Cardiac fibroblast (primary cell): Measurements from ENCODE around the gene HLA-DMA.

Experiments
- DNase-seq, 2 donors: peaks; one replicate each; pipeline versions ENCODE4 v3.0.0 to v3.0.0-alpha.2; 2010; ENCODE audit warnings: low read depth in 2 of 2
- H3K4me3 ChIP-seq, 2 donors: replicated peaks in 1 of 2; 1 replicate in 1 of 2; 2 replicates in 1 of 2; pipeline ENCODE4 v1.5.1; 2011; ENCODE audit warnings: low read depth in 2 of 2, low read length in 2 of 2, mild to moderate bottlenecking in 2 of 2, moderate library complexity in 1 of 2
- TF ChIP-seq, protein P1 (sequence below): IDR thresholded peaks from one replicate; pipeline ENCODE4 v1.5.1; 2011; ENCODE audit warnings: low read depth, mild to moderate bottlenecking, low read length, inconsistent platforms

Gene HLA-DMA

DNA sequence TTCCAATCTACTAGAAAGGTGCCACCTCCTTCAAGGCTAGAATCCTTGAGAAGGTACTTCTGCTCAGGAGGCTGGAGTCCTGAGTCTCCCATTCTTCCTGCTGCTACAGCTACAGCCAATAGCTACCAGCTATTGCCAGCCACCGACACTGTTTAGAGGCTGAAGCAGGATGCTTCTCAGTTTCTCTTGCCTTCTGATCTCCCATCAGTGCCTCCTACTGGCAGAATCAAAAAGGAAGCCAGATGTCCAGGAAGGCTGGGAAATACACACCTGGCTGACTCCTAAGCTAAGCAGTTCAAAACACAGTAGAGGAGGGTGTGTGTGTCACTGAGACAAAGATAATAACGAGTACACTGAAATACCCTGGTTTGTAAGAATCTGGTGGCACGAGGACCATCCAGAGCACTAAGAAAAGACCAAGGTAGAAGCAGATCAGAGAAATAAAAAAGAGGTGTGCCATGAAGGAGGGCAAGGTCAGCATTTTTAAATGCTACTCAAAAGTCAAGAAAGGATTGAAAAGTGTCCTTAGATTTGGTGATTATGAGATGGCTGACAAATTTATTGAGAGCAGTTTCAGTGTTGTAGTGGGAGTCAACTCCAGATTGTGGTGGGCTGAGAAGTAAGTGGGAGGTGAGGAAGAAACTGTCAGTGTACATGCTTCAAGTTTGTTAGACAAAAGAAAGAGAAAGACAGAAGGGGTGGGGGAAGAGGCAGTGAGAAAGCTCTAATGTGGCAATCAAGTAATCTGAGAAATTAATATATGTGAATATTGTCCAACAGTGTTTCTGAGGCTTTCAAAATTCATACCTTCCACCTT lies 2.3 kb upstream of the HLA-DMA start:
- TF ChIP-seq, protein P1, sequence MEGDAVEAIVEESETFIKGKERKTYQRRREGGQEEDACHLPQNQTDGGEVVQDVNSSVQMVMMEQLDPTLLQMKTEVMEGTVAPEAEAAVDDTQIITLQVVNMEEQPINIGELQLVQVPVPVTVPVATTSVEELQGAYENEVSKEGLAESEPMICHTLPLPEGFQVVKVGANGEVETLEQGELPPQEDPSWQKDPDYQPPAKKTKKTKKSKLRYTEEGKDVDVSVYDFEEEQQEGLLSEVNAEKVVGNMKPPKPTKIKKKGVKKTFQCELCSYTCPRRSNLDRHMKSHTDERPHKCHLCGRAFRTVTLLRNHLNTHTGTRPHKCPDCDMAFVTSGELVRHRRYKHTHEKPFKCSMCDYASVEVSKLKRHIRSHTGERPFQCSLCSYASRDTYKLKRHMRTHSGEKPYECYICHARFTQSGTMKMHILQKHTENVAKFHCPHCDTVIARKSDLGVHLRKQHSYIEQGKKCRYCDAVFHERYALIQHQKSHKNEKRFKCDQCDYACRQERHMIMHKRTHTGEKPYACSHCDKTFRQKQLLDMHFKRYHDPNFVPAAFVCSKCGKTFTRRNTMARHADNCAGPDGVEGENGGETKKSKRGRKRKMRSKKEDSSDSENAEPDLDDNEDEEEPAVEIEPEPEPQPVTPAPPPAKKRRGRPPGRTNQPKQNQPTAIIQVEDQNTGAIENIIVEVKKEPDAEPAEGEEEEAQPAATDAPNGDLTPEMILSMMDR: peak; percentile 45
- DNase-seq: peak; percentile 26 to 42
- no peak overlapping the region for H3K4me3 ChIP-seq

DNA sequence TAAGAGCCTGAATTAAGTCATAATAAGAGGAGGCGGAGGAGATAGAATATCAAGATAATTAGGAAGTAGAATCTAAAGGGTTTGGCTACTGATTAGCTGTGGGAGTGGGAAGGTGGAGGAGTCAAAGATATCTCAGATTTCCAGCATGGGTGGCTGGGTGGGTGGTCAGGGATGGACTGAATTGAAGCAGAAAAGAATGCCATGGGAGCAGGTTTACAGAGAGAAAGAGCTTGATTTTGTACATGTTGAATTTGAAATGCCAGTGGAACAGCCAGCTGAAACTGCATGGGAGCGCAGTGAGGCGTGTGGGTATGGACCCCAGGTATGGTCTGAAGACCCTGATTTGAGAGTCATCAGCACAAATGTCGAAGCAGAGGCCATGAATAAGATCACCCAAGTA lies 1.4 kb upstream of the HLA-DMA start:
- TF ChIP-seq, protein P1: no peak
- H3K4me3 ChIP-seq: no peak overlapping the region
- DNase-seq: no peak

GRCh38 chr6:32953775-32954174 lies 878 bp upstream of the HLA-DMA start:
- DNase-seq: no peak
- no peak overlapping the region for H3K4me3 ChIP-seq
- TF ChIP-seq, protein P1: no peak

GRCh38 chr6:32950449-32950848 lies 2.4 kb downstream of the HLA-DMA start:
- TF ChIP-seq, protein P1: no peak
- DNase-seq: no peak
- H3K4me3 ChIP-seq: no peak overlapping the region

- TF ChIP-seq, protein P1: no peak
- no peak for DNase-seq
- no peak overlapping the region for H3K4me3 ChIP-seq
Measured at GRCh38 chr6:32950010-32950409, 2.9 kb downstream of the HLA-DMA start.

- H3K4me3 ChIP-seq: no peak overlapping the region
- TF ChIP-seq, protein P1: no peak
- DNase-seq: no peak
Measured at GRCh38 chr6:32949113-32949512, 3.8 kb downstream of the HLA-DMA start.
